Psoas muscle (tissue), 8 donors: ENCODE data around the gene TRIM17. TPM values are rescaled to one million over a fixed set of nuclear protein-coding genes. Genes with fewer than 3 reads are reported as not detected.

Source experiments
- ATAC-seq, 4 donors: fragments of 200-7000 bp; cut with Tn5 transposase; one replicate each; pipeline ENCODE4 v1.9.1; 2020; ENCODE audit warnings: moderate library complexity in 3 of 4, mild to moderate bottlenecking in 2 of 4
- DNase-seq, 2 donors: peaks; one replicate each; pipeline ENCODE4 v3.0.0-alpha.2; 2020
- H3K27ac ChIP-seq: fragments of 200-600 bp; one replicate; pipeline ENCODE4 v1.8.0; 2022
- H3K27me3 ChIP-seq, 3 donors: fragments of 200-600 bp in 1 of 3; one replicate each; pipeline versions ENCODE4 v1.6.1 to v1.8.0; 2013 to 2022; ENCODE audit warnings: low read length in 2 of 3, mild to moderate bottlenecking in 2 of 3, moderate library complexity in 1 of 3; ENCODE audit not compliant: insufficient read depth in 3 of 3
- H3K36me3 ChIP-seq, 2 donors: fragments of 200-600 bp in 1 of 2; one replicate each; pipeline versions ENCODE4 v1.6.1 to v1.8.0; 2013 to 2022; ENCODE audit warnings: low read depth in 1 of 2, mild to moderate bottlenecking in 1 of 2, moderate library complexity in 1 of 2; ENCODE audit not compliant: insufficient read depth in 1 of 2
- H3K4me1 ChIP-seq: fragments of 200-600 bp; one replicate; pipeline ENCODE4 v1.8.0; 2022
- H3K4me3 ChIP-seq: fragments of 200-600 bp; one replicate; pipeline ENCODE4 v1.8.0; 2022; ENCODE audit warnings: mild to moderate bottlenecking
- H3K9me3 ChIP-seq: fragments of 200-600 bp; one replicate; pipeline ENCODE4 v1.8.0; 2022
- CTCF ChIP-seq: fragments of 200-600 bp; IDR thresholded peaks from one replicate; pipeline ENCODE4 v1.8.0; 2022; ENCODE audit warnings: antibody characterized with exemption
- WGBS, 3 donors: extraction: QIAGEN DNeasy Blood & Tissue Kit; methylation state at CpG; one replicate each; pipeline versions ENCODE4 v1.1.6 to v1.1.7; 2013; 5-methylcytosine and 5-hydroxymethylcytosine counted together
- intact Hi-C, 2 donors: fragments of 100-400 bp; cut with DNase I; formaldehyde crosslinking; loops; one replicate each; pipeline versions ENCODE4 v1.11.0 to v1.14.2; 2022
- polyA plus RNA-seq, 3 donors: library from polyadenylated mRNA; stranded (reverse); fragments of 200-250 nt; gene quantifications; one replicate each; pipeline ENCODE4 v1.2.3, GENCODE V29; 2013
- total RNA-seq, 4 donors: library from RNA; stranded (reverse); fragmentation: NEBNext Ultra II Directional in 2 of 4; extraction: Animal tissue kit (Norgen Biotek cat#: 25700) in 2 of 4; gene quantifications; one replicate each; pipeline versions ENCODE4 v1.2.1 to v1.2.4, GENCODE V29; 2021 to 2023
- donor health status: healthy with polysubstance abuse.
- donor health status: DM: no; HTN: no; CAD: no; lungs with moderate emphysema.
- donor health status: Bipolar disorder and iron deficiency.
- donor health status: healthy.
- donor health status: DM: yes; HTN: yes; CAD: no.
- donor health status: DM: no; HTN: no; CAD: no.
- donor health status: DM: no; HTN: no; CAD: no.
- donor health status: DM: yes; HTN: yes; CAD: no.

Gene TRIM17
- total and polyA plus RNA-seq, 7 donors: 0.03 TPM; not detected in 6

GRCh38 chr1:228463559-228464455 lies 47.1 kb upstream of the TRIM17 start:
- DNase-seq: peak; percentile 23 to 66
- 2 to 5% (median 5%) methylated on average over 50 to 55 of the region's 56 CpGs for WGBS, 3 donors

GRCh38 chr1:228463009-228463558 lies 46.4 kb upstream of the TRIM17 start:
- no peak overlapping the region for H3K27ac ChIP-seq
- H3K9me3 ChIP-seq: no peaks in the 10 kb centered on the region
- no peak for TF ChIP-seq CTCF
- H3K36me3 ChIP-seq: no peaks in the 10 kb centered on the region
- intact Hi-C loops: no loop called here
- no peak for DNase-seq
- no peak overlapping the region for H3K4me3 ChIP-seq
- ATAC-seq: no peak
- peaks cover 19% of the 10 kb centered on the region for H3K4me1 ChIP-seq
- 72 to 77% (median 74%) methylated on average over 7 of the region's 7 CpGs for WGBS, 3 donors
- peaks cover 7 to 98% (median 34%) of the 10 kb centered on the region in 3 donors for H3K27me3 ChIP-seq

More at GRCh38 chr1:228463559-228464455, 47.1 kb upstream of the TRIM17 start:
- H3K36me3 ChIP-seq: no peaks in the 10 kb centered on the region
- peaks cover 7 to 98% (median 30%) of the 10 kb centered on the region in 3 donors for H3K27me3 ChIP-seq
- H3K27ac ChIP-seq: no peak overlapping the region
- TF ChIP-seq CTCF: no peak
- intact Hi-C loops: no loop called here
- H3K4me3 ChIP-seq: peak overlapping the region; percentile 25
- peak; percentile 15 to 40 (median 33) for ATAC-seq
- H3K9me3 ChIP-seq: no peaks in the 10 kb centered on the region
- H3K4me1 ChIP-seq: peaks cover 19% of the 10 kb centered on the region

- intact Hi-C loops: no loop called here
- ATAC-seq: no peak
- Histone ChIP-seq H3K4me1 (peaks cover 20% of the 10 kb centered on the region), H3K27me3 (peaks cover 7 to 98% (median 38%) of the 10 kb centered on the region in 3 donors), H3K4me3 (no peak overlapping the region), H3K9me3 (no peaks in the 10 kb centered on the region), H3K27ac (no peak overlapping the region), H3K36me3 (no peaks in the 10 kb centered on the region)
- no peak for TF ChIP-seq CTCF
- no peak for DNase-seq
- WGBS, 3 donors: 85 to 87% (median 86%) methylated on average over 5 of the region's 5 CpGs
These were observed 45.9 kb upstream of the TRIM17 start for GRCh38 chr1:228462560-228462959.

GRCh38 chr1:228460821-228461220 lies 44.2 kb upstream of the TRIM17 start:
- H3K27me3 ChIP-seq: peaks cover 5 to 100% (median 39%) of the 10 kb centered on the region in 3 donors
- H3K36me3 ChIP-seq: no peaks in the 10 kb centered on the region
- peaks cover 25% of the 10 kb centered on the region for H3K4me1 ChIP-seq
- no peak overlapping the region for H3K4me3 ChIP-seq
- DNase-seq: no peak
- intact Hi-C loops: no loop called here
- no peak for ATAC-seq
- no peak overlapping the region for H3K27ac ChIP-seq
- WGBS, 3 donors: 78 to 83% (median 81%) methylated on average over 2 of the region's 2 CpGs
- H3K9me3 ChIP-seq: no peaks in the 10 kb centered on the region
- no peak for TF ChIP-seq CTCF
